ENCODE results near the gene SLC22A3. TPM values are rescaled to one million over a fixed set of nuclear protein-coding genes. Genes with fewer than 3 reads are reported as not detected.

The SLC22A3 gene
- total RNA-seq, 1 donor: 0.72 TPM

- H3K4me3 ChIP-seq (ENCODE audit: low read depth, low read length): no peak overlapping the region
- TF ChIP-seq CTCF (IDR thresholded peaks at IDR 0.05; ENCODE audit: insufficient read depth, low read length): no peak
- no peak for DNase-seq (ENCODE audit: low read depth)
Observed at GRCh38 chr6:160305926-160306713, 42.1 kb upstream of the SLC22A3 start.

- no peak for DNase-seq (ENCODE audit: low read depth)
- H3K4me3 ChIP-seq (ENCODE audit: low read depth, low read length): no peak overlapping the region
- TF ChIP-seq CTCF (IDR thresholded peaks at IDR 0.05; ENCODE audit: insufficient read depth, low read length): no peak
Observed at GRCh38 chr6:160309718-160310117, 38.5 kb upstream of the SLC22A3 start.

GRCh38 chr6:160312900-160313299, 35.3 kb upstream of the SLC22A3 start:
- H3K4me3 ChIP-seq (ENCODE audit: low read depth, low read length): no peak overlapping the region
- TF ChIP-seq CTCF (IDR thresholded peaks at IDR 0.05; ENCODE audit: insufficient read depth, low read length): no peak
- no peak for DNase-seq (ENCODE audit: low read depth)

- TF ChIP-seq CTCF (IDR thresholded peaks at IDR 0.05; ENCODE audit: insufficient read depth, low read length): no peak
- no peak for DNase-seq (ENCODE audit: low read depth)
- H3K4me3 ChIP-seq (ENCODE audit: low read depth, low read length): no peak overlapping the region
Observed at GRCh38 chr6:160315310-160315709, 32.9 kb upstream of the SLC22A3 start.

GRCh38 chr6:160316261-160316660, 31.9 kb upstream of the SLC22A3 start:
- DNase-seq (ENCODE audit: low read depth): no peak
- H3K4me3 ChIP-seq (ENCODE audit: low read depth, low read length): no peak overlapping the region
- TF ChIP-seq CTCF (IDR thresholded peaks at IDR 0.05; ENCODE audit: insufficient read depth, low read length): no peak

GRCh38 chr6:160319246-160319645, 28.9 kb upstream of the SLC22A3 start:
- no peak for TF ChIP-seq CTCF (IDR thresholded peaks at IDR 0.05; ENCODE audit: insufficient read depth, low read length)
- H3K4me3 ChIP-seq (ENCODE audit: low read depth, low read length): no peak overlapping the region
- DNase-seq (ENCODE audit: low read depth): no peak

Data from fibroblast of the aortic adventitia (primary cell).